Stimulated activated CD8-positive, alpha-beta memory T cell treated with anti-CD3 and anti-CD28 coated beads, Interleukin-7, amount 100 ng/mL, for 1 hour (primary cell): ENCODE data around the gene TUBGCP5.
"Not testable (repeated sequence)": the region's sequence is repeated elsewhere in the genome, so short reads cannot be mapped to it uniquely, and the experiment has no call there.

Source experiments
- DNase-seq, 2 donors: peaks; one replicate each; pipeline ENCODE4 v3.0.0-alpha.2; 2020; ENCODE audit warnings: low read depth in 2 of 2

TUBGCP5 gene

DNA sequence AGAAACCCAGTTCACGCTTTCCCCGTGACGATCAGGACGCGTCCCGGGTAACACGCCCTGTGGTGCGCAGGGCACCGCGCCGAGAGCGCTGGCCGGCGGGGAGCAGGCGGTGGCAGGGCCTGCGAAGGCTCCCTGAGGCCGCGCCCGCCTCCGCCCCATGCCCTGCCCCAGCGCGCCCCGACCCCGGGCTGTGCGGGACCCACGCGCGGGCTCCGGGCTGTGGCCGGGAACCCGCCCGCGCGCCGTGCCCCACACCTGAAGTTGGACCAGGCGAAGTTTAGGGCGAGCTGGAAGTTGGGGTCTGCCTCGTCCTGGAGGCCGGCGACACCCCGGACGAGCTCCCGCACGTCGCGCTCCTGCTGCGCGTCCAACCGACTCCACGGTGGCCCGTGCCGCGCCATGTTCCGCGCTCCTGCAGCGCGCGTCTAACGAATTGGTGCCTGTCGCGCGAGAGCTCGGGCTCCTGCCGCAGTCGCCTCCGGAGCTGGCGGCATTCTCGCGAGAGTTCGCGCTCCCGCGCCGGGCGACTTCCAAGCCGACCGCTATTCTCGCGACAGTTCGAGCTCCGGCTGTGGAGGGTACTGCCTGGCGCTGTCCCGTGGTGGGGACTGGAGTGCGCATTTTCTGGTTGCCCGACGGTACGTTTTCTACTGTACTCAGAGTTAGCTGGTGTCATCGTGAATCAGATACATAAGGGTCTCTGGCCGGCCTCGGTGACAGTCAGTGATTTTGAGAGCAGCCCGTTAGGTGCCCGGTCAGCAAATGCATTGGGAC, at the start of gene TUBGCP5:
Gene TUBGCP5, minus strand, starts transcription at position 427 of the 774 bp plus-strand sequence. Its CDS starts 26 bp downstream, at position 401.
- peak; percentile 87 to 88 for DNase-seq

DNA sequence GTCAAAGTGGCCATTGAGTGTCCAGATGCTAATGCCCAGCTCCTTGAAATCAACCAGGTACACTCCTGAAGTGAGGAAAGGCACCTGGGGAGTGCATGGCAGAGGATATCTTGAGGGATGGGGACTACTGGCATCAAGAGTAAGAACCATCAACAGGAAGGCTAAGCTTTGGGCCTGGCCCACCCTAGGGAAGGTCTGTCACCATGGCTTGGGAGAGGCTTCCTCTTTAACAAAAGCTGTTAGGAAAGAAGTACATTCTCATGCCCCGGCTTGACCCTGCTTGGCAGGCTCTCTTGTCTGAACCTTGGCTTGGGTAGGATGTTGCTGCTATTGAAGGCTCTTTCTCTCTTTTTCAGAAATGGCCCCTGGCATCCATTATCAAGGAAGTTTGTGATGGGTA, 43.7 kb upstream of the TUBGCP5 start:
- no peak for DNase-seq

DNA sequence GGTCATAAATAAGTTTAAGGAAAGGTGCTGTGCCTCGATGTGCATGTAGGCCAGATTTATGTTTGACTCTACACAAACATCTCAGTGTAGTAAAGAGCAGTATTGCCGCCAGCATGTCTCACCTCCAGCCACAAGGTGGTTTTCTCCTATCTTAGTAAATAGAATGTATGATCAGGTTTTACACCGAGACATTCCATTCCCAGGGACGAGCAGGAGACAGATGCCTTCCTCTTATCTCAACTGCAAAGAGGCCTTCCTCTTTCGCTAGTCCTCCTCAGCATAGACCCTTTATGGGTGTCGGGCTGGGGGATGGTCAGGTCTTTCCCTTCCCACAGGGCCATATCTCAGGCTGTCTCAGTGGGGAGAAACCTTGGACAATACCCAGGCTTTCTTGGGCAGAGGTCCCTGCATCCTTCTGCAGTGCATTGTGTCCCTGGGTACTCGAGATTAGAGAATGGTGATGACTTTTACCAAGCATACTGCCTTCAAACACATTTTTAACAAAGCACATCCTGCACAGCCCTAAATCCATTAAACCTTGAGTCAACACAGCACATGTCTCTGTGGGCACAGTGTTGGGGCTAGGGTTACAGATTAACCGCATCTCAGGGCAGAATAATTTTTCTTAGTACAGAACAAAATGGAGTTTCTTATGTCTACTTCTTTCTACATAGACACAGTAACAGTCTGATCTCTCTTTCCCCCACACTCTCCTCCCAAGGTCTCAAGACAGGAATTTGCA, 42.8 kb upstream of the TUBGCP5 start:
- DNase-seq: not testable (repeated sequence)

DNA sequence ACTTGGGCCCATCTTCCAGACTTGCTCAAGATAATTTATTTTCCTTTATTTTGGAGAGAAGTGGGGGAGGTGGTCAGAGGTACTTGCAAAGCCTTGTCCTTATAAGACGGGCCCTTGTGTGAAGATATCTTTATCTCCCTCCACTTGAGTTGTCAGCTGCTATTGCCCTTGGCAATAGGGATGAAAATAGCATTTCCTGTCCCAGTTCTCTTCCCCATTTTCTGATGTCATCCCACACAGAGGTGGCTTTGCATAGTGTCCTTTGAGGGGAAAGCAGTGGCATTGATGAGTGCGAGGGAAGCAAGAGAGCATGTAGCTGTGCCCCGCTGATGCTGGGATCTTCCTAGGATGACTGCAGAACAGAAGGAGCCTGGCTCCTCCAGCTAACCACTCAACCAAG, 41.9 kb upstream of the TUBGCP5 start:
- DNase-seq: no peak

DNA sequence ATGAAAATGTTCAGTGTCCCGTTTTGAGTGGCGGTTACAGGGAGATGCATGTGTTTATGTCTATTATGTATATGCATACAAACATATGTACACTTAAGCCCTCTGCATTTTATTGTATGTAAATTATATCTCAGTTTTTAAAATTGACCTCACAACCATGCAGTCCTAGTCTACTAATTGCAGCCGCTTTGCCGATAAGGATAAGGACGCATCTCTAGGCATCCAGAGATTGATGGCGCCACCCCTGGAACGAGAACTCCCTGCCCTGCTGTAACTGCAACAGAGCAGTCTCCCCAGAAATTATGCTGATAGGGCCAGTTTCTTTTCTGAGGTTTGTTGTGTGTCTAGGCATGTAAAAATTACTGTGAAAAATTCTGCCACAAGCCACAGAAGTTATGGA, 40.4 kb upstream of the TUBGCP5 start:
- no peak for DNase-seq

DNA sequence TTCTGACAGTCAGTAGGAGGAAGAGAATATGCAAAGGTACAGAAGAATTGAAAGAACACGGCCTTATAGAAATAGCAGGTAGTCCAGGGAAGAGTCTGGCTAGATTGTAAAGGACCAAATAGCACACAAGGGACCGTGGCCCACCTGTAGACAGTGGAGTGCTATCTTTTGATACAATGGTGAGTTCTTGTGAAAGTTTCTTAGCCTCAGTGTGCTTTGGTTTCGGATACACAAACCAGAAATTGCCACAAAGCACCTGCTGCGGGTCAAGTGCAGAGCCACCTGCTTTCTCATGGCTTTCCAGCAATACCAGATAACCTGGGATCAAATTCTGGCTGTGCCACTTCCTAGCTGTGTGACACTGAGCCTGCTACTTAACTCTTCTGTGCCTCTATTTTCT, 36.6 kb upstream of the TUBGCP5 start:
- no peak for DNase-seq

DNA sequence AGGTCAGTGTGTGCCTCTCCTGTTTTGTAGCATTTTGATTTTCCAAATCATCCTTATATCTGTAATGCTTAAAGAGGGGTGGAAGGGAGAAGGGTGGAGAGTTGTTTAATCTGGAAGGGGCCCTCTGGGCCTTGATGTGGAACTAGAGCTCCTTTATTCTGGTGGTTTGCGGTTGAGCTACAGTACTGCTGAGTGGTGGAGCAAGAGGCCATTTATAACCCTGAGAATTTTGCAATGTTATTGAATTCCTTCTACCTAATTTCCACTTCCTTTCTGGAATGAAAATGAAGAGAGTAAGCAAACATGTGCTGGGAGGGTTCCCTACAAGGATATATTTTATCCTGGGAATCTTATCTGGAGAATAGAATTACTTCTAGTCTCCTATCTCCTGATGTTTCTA, 35.3 kb upstream of the TUBGCP5 start:
- no peak for DNase-seq

DNA sequence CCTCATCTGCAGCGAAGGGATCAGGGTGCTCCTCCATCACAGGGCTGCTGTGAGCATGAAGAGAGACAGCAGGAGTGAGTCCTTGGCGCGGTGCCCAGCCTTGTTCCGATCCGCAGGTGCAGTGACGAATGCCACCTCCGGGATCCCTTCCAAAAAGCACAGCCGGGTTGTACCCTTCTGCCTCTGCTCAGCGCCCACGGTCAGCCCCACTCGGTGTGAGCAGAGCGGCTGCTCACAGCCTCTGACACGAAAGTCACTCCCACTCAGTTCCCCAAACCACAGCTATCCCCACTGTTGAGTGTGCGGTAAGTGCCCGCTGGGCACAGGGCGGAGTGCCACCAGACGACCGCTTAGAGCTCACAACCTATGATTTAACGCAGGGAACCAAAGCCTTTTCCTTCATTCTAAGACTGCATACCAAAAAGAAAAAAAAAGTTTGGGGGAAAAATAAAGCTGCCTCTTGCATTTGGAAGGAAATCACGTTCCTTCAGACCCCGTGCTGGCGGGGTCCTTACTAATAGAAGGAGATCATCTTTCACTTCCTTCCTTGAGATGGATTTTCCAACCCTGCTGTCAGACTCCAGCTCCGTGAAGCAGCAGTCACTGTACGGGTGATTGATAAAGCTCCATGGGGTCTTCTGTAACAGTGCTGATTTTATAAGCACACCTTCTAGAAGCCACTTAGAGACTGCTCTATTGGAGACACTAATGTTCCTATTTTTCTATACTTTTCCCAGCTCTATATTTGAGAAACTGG, 34.7 kb upstream of the TUBGCP5 start:
- no peak for DNase-seq

DNA sequence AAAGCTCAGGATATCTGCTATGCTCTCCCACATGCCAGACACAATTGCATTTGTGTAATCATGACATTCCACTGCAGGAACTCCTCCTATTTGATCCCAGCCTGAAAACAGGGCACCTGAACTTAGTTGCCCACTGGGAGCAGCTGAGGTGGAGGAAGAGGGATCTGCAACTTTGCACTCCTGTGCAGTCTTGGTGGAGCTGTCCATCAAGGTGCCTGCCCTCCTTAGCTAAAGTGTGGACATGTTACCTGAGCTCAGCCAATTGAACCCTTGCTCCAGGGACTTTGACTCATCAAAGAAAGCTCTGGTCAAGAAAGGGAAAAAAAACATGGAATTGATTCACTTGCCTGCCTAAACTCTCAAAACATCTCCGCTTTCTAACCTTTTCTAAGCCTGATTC, 33.3 kb upstream of the TUBGCP5 start:
- no peak for DNase-seq

DNA sequence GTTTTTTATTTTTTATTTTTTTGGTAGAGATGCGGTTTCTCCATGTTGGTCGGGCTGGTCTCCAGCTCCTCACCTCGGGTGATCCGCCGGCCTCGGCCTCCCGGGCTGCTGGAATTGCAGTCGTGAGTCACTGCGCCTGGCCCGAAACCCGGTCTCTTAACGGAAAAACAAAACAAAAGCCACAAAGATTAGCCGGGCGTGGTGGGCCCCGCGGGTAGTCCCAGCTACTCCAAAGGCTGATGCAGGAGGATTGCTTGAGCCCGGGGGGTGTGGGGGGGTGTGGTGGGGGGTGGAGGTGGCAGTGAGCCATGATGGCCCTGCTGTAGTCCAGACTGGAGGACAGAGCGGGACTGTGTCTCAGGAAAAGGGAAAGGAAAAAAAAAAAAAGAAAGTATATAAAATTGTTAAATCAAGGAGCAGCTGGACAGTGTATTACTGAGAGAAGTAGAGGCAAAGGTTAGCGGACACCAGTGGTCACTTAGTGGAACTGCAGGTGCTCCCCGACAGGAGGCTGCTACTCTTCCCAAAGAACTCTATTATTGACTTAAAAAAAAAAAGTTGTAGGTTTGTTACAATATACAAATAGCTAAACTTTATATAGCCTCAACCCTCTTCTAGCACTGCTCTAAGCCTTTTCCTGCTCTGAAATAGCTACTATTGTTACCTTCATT, 30.3 kb upstream of the TUBGCP5 start:
- no peak for DNase-seq

DNA sequence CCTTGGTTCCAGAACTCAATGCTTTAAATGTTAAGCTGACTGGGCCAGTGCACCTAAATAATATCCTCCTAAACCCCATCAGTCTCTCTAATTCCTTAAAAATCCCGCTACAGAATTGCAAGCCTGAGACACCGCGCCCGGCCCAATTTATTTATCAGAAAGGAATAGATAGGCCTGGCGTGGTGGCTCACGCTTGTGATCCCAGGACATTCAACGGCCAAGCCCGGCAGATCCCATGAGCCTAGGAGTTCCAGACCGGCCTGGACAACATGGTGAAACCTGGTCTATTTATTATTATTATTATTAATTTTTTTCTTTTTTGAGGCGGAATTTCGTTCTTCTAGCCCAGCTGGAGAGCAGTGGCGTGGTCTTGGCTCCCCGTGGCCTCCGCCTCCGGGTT, 28.0 kb upstream of the TUBGCP5 start:
- DNase-seq: no peak

DNA sequence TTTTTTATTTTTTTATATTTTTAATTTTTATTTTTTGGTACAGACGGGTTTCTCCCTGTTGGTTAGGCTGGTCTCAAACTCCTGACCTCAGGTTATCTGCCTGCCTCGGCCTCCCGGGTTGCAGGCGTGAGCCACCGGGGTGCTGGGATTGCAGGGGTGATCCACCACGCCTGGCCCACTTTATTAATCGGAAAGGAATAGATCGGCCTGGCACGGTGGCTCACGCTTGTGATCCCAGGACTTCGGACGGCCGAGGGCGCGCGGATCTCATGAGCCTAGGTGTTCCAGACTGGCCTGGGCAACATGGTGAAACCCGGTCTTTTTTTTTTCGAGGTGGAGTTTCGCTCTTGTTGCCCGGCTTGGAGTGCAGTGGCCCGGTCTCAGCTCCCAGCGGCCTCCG, 26.5 kb upstream of the TUBGCP5 start:
- no peak for DNase-seq

DNA sequence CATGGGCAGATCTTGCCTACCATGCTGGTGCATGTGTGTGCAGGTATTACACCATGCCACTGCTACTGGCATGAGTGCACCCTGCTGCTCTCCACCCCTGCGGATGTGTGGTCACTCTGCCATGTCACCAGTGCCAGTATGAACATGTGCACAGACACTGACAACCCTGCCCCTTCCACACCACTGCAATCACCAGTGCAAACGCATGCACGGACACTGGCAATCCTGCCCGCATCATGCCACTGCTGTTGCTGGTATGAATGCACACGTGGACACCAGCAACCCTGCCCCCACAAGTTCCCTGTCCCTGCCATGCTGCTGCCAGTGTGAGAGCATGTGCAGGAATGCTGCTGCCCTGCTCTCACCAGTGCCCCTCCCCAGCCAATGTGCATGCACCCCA, 24.8 kb upstream of the TUBGCP5 start:
- no peak for DNase-seq

DNA sequence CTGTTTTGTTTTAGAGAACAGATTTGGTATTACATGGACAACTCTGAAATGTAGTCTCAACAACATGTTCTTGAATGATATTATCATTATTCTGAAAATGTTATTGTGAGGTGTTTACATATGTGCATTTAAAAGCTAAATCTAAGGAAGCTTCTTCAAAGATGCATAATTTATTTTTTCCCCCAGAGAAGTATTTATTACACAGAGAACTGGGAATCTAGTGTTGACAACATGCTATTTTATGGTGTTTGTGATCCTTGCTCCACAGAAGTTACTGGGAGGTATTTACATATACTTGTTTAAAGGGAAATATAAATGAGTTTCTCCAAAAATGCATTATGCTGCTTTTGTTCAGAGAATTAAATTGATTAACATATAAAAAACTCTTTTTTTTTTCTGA, 18.3 kb upstream of the TUBGCP5 start:
- no peak for DNase-seq

DNA sequence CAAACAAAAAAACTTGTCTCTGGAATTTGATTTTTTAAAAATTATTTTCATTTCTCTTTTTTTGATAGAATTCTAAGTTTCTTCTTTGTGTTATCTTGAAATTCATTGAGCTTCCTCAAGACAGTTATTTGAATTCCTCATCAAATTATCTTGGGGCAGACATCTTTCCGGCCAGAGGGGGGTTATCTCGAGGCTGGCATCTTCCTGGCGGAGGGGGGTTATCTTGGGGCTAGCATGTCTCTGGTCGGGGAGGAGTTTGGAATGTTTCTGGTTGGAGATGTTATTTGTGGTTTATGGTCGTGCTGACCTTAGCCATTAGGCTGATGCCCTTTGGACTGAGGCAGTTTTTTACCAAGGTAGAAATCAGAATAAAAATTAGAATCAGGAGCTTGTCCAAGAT, 15.9 kb upstream of the TUBGCP5 start:
- no peak for DNase-seq

DNA sequence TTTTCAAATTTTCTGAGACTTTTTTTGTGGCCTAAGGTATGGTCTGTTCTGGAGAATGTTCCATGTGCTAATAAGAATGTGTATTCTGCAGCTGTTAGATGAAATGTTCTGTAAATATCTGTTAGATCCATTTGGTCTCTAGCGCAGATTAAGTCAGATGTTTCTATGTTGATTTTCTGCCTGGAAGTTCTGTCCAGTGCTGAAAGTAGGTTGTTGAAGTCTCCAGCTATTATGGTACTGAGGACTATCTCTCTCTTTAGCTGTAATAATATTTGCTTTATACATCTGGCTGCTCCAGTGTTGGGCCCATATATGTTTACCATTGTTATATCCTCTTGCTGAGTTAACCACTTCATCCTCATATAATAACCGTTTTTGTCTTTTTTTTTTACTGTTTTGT, 13.2 kb upstream of the TUBGCP5 start:
- no peak for DNase-seq

DNA sequence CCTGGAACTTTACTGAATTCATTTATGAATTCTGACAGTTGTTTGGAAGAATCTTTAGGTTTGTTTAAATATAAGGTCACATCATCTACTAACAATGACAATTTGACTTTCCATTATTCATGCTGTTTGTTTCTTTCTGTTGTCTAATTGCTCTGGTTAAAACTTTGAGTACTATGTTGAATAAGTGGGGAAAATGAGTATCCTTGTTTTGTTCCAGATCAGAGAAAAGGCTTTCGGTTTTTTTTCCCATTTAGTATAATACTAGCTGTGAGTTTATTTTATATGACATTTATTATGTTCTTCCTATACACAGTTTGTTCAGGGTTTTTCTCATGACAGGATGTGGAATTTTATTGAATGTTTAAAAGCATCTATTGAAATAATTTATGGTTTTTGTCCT, 11.3 kb upstream of the TUBGCP5 start:
- no peak for DNase-seq

DNA sequence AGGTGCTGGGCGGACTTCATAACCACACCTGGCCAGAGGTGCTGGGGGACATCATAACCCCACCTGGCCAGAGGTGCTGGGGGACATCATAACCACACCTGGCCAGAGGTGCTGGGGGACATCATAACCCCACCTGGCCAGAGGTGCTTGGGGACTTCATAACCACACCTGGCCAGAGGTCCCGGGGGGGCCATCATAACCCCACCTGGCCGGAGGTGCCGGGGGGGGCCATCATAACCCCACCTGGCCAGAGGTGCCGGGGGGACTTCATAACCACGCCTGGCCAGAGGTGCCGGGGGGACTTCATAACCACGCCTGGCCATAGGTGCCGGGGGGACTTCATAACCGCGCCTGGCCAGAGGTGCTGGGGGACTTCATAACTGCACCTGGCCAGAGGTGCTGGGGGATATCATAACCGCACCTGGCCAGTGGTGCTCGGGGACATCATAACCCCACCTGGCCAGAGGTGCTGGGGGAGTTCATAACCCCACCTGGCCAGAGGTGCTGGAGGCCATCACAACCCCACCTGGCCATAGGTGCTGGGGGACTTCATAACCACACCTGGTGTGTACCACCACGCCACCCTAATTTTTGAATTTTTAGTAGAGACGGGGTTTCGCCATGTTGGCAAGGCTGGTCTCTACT, 10.7 kb upstream of the TUBGCP5 start:
- no peak for DNase-seq

DNA sequence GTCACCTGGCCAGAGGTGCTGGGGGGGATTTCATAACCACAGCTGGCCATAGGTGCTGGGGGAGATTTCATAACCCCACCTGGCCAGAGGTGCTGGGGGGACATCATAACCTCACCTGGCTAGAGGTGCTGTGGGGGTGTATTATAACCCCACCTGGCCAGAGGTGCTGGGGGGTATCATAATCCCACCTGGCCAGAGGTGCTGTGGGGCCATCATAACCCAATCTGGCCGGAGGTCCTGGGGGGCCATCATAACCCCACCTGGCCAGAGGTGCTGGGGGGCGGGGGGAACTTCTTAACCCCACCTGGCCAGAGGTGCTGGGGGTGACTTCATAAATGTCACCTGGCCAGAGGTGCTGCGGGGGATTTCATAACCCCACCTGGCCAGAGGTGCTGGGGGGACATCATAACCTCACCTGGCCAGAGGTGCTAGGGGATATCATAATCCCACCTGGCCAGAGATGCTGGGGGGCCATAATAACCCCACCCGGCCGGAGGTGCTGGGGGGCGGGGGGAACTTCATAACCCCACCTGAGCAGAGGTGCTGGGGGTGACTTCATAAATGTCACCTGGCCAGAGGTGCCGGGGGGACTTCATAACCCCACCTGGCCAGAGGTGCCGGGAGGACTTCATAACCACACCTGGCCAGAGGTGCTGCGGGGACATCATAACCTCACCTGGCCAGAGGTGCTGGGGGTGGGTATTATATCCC, 9.4 kb upstream of the TUBGCP5 start:
- not testable (repeated sequence) for DNase-seq

DNA sequence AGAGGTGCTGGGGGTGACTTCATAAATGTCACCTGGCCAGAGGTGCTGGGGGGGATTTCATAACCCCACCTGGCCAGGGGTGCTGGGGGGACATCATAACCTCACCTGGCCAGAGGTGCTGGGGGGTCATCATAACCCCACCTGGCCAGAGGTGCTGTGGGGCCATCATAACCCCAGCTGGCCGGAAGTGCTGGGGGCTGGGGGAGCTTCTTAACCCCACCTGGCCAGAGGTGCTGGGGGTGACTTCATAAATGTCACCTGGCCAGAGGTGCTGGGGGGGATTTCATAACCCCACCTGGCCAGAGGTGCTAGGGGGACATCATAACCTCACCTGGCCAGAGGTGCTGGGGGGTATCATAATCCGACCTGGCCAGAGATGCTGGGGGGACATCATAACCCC, 4.6 kb upstream of the TUBGCP5 start:
- not testable (repeated sequence) for DNase-seq

DNA sequence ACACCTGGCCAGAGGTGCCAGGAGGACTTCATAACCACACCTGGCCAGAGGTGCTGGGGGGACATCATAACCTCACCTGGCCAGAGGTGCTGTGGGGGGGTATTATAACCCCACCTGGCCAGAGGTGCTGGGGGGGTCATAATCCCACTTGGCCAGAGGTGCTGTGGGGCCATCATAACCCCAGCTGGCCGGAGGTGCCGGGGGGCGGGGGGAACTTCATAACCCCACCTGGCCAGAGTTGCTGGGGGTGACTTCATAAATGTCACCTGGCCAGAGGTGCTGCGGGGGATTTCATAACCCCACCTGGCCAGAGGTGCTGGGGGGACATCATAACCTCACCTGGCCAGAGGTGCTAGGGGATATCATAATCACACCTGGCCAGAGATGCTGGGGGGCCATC, 4.2 kb upstream of the TUBGCP5 start:
- DNase-seq: not testable (repeated sequence)
